NCI-H2107 treated with DMSO at 0.1 percent for 48 hours (cell line): ENCODE results near the gene DHRS2.

Source experiments
- DNase-seq: peaks from one replicate; lab custom pipeline; 2025; ENCODE audit not compliant: unreplicated experiment; lab: John Stamatoyannopoulos, UW

The DHRS2 gene

GRCh38 chr14:23646648-23647549 is 10.7 kb downstream of the DHRS2 start:
- no peak for DNase-seq

GRCh38 chr14:23647619-23648018 is 11.5 kb downstream of the DHRS2 start:
- DNase-seq: no peak

DNA sequence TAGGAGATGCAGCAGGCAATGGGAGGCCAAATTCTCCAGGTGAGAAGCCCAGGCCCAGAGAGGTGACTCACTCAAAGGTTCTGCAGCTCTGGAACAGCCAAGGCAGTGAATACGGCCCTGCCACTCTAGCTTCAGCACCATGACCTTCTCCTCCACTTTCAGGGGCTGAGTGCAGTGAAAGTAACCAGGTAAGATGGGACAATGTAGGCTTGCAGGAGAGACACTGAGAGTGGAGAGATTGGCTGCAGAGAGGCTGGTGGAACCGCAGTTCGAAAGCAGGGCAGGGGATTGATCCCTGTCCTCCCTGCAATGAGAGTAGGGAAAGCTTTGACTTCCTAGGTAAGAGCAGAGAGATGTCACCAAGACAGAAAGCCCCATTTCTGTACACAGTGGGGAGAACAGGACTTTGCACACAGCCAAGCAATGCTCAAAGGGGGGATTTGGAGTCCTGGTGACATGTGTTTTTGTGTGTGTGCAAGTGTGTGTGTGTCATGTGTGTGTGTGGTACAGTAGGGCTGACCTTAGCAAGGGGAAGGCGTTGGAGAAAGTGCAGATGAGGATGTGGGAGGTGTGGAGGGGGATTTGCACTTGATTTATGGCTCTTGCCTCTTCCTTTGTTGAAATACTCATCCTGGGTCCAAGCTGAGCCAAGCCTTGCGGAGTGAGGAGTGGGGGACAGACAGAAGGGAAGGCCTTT is 12.7 kb downstream of the DHRS2 start:
- no peak for DNase-seq

GRCh38 chr14:23650506-23650905 is 14.3 kb downstream of the DHRS2 start:
- no peak for DNase-seq

GRCh38 chr14:23653051-23653450 is 16.9 kb downstream of the DHRS2 start:
- no peak for DNase-seq

- no peak for DNase-seq
Measured at GRCh38 chr14:23654231-23654630, 18.1 kb downstream of the DHRS2 start.

DNA sequence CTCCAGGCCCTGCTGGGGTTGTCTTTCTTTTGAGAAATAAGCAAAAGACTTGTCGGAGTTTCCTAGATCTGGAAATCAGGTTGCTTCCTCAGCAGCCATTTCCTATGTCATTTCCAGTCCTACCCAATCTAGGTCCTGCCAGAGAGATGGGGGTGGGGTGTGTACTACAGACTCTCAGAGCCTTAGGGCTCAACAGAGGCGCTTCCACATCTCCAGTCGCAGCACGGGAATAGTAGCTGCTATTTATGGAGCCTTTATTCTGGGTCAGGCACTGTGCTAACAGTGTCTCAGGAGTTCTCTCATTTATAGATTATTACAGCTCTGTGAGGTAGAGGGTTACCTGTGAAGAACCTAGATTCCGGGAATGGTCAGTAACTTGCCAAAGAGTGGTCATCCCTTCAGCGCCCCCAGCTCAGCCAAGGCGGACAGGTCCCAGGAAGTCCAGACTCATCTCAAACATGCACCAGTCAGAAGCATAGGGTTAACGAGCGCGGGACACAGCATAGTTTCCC is 21.9 kb downstream of the DHRS2 start:
- DNase-seq: no peak

DNA sequence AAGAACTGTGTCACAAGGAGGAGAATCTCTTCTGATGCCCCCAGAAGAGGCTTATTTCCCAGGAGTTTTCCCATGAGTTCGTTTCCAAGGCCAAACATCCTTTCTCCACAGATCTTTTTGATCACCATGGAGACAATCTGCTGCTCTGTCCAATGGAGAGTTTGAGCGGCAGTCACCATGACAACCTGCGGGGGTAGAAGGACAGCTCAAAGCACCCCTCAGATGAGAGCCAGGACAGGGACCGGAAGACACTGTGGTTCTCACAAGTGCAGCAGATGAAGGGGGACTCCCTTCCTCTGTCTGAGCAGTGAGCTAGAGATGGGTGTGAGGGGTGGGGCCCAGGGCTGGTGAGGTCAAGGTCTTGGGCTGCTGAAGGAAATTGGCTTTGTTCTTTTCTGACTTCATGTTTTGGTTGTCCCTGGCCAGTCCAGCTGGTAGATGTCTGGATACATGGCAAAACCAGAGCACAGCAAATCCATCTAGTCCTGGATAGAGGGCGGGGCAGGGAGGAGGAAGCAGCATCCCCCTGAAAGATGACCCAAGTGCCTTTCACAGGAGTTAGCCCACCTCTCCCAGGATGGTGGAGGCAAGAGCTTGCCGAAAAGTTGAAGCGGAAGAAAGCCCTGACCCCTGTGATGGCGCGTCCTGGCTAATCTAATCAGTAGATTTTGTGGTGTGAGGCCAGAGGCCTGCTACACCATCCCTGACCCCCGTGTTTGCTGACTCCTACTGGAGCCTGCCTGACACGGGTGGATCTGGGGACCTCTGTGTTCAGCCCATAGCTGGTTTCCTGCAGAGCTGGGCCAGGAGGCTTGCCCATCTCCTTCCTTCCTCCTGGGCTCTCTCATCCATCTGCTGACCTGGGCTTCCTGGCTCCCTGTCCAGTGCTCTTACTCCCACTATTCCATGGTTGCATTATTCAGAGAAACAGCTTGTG is 24.4 kb downstream of the DHRS2 start:
- DNase-seq: no peak

- DNase-seq: no peak
Measured at GRCh38 chr14:23661542-23661941, 25.4 kb downstream of the DHRS2 start.

- DNase-seq: no peak
Measured at GRCh38 chr14:23663127-23663526, 27.0 kb downstream of the DHRS2 start.

DNA sequence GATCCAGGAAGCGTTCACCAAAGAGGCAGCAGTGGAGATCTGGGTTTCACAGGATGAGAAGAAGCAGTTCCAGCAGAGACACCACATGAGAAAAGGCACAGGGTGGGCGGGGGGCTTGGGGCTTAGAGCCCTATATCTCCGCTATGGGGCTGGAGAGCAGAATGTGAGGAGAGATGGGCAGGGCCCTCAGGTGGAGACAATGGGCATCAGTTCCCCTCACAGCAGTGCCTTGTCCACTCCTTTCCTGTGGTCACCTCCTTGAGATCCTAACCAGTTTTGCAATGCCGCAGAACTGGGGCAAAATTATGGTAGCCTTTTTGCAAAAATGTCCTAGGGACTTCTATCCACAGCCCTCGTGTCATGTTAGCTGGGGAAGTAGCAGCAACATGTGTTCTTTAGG is 27.5 kb downstream of the DHRS2 start:
- DNase-seq: no peak

DNA sequence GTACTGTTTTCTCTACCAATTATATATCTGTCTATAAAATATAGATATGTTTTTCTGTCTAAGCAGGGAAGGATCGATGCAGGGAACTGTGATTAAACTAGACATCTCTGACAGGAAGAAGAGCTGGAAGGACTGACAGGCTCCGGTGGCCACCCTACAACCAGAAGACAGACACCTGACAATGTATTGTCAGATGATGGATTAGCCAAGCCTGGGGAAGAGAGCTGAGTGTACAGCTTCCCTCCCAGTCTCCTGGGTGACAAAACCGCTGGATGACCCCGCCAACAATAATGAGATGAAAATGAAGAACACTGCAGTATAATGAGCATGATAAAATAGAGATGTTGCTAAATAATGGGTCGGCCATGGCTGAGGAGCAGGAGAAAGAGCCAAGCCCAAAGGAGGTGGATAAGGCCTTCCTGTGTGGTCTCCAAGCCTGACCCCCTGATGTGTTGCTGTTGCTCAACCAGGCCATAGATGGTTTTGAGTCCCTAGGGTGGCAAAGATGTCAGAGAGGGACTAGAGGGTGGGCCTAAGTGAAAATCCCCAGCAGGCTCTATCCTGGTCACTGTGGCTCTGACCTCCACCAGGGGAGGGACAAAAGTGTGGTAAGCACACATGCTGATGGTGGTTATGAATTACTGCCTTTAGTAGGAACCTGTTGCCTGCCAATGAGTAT is 28.2 kb downstream of the DHRS2 start:
- DNase-seq: no peak

DNA sequence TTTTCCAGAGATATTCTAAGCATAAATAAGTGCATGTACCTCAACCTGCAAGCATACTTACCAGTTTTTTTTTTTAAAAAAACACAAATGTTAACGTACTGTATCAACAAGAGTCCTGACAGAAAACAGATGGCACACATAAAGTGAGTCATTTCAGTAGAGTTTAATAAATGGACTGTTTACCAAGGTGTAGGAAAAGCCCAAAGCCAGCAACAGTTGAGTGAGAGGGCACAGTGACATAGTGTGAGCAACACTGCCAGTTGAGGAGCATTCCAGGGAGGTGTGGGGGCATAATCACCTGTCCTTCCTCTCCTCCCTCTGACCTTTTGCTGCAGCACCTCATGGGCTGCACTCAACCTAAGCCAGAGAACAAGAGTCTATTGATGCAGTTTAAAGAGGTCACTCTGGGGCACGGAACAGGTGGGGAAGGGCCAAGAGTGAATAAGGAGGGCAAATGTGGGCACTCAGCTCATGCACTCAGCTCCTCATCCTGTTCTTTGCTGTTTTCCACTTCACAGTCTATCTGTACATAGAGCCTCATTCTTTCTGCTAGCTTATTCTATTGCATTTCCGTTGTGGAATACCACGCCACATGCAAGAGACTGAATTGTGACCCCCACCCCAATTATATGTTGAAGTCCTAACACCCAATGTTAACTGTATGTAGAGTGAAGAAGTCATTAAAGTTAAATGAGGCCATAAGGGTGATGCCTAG is 29.3 kb downstream of the DHRS2 start:
- no peak for DNase-seq

- DNase-seq: no peak
Measured at GRCh38 chr14:23667134-23667533, 31.0 kb downstream of the DHRS2 start.

GRCh38 chr14:23669441-23669840 is 33.3 kb downstream of the DHRS2 start:
- DNase-seq: no peak

DNA sequence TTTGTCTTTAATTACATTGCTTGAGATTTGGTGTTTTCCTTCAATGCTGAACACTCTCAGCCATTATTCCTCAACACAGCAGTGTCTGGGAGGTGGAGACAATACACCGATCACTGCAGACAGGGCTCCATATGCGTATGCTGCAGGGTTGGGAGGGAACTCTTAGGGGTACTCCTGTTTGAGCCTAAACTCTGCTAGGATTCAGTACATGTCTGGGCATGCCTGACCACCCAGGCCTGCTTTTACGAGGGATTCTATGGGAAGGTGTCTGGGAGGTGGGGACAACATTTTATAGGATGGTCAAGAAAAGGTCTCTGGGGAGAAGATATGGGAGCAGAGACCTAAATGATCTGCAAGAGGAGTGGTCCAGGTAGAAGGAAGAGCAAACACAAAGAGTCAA is 34.3 kb downstream of the DHRS2 start:
- DNase-seq: no peak

GRCh38 chr14:23672200-23672599 is 36.0 kb downstream of the DHRS2 start:
- no peak for DNase-seq

DNA sequence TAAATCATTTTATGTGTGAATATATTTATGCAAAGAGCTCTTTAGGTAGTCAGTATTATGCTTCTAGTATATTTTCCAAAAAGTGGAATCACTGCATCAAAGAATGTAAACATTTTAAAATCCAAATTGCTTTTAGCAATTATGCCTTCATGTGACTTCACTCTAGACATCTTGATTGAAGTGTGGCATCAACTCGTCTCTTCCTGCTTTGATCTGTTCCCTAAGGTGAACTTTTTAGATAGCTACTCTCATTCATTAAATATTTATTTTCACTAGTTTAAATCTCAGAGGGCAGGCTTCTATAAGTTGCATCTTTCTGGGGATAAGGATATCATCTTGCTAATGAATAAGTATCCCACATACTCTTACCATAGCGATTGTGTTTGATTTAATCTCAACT is 39.2 kb downstream of the DHRS2 start:
- DNase-seq: no peak

GRCh38 chr14:23675906-23676305 is 39.7 kb downstream of the DHRS2 start:
- no peak for DNase-seq

- no peak for DNase-seq
Measured at GRCh38 chr14:23681337-23681736, 45.2 kb downstream of the DHRS2 start.
